K562 (cell line): ENCODE data around the gene MPHOSPH9. TPM values are rescaled to one million over a fixed set of nuclear protein-coding genes. Genes with fewer than 3 reads are reported as not detected.

Source experiments
- ATAC-seq: fragments of 200-7000 bp; cut with Tn5 transposase; 3 replicates; pipeline ENCODE4 v1.9.1; 2020; ENCODE audit warnings: moderate library complexity
- BruUV-seq: library from RNA; stranded (reverse); fragments of 400-500 nt; replicated peaks from 2 replicates; lab custom pipeline; 2021; lab: Mats Ljungman, UMichigan
- CTCF ChIA-PET: fragments of 300-600 bp; formaldehyde crosslinking; extraction: SDS; loops from one replicate; lab custom pipeline; 2021; ENCODE audit warnings: low intra/inter-chr PET ratio; lab: Yijun Ruan, JAX
- POLR2A ChIA-PET: fragments of 300-600, 350-650 bp; sonication (Branson Sonifier 250); formaldehyde crosslinking; extraction: SDS; loops from one replicate; lab custom pipeline; 2021; ENCODE audit warnings: antibody characterized with exemption, inconsistent platforms; lab: Yijun Ruan, JAX
- DNase-seq, 4 experiments: peaks; one replicate each; pipeline versions ENCODE4 v3.0.0 to v3.0.0-alpha.2; 2011 to 2018; ENCODE audit warnings: low spot score in 3 of 4, mixed read lengths in 3 of 4; ENCODE audit errors: extremely low read depth in 1 of 4
- FAIRE-seq: peaks from 2 replicates; lab custom pipeline; 2011; peaks lifted over from hg19 to GRCh38; lab: Jason Lieb, UNC
- H2AFZ ChIP-seq: 2 replicates; pipeline ENCODE4 v1.6.0; 2011; ENCODE audit warnings: low read depth, low read length, control low read depth, inconsistent platforms
- H3K27ac ChIP-seq: fragments of 200-600 bp; 3 replicates; pipeline ENCODE4 v1.8.0; 2011; ENCODE audit warnings: low read depth, mild to moderate bottlenecking, control low read depth, inconsistent platforms, low read length, moderate library complexity, mixed read lengths; ENCODE audit errors: extremely low read depth
- H3K27me3 ChIP-seq, 2 experiments: fragments of 300-600 bp in 1 of 2; 2 replicates in 1 of 2; 3 replicates in 1 of 2; pipeline versions ENCODE4 v1.6.0 to v1.8.0; 2011; ENCODE audit warnings: inconsistent platforms in 2 of 2, low read length in 2 of 2, mild to moderate bottlenecking in 1 of 2, mixed read lengths in 1 of 2, moderate library complexity in 1 of 2; ENCODE audit not compliant: control insufficient read depth in 2 of 2, insufficient read depth in 2 of 2
- H3K36me3 ChIP-seq: fragments of 300-600 bp; 3 replicates; pipeline ENCODE4 v1.8.0; 2011; ENCODE audit warnings: mild to moderate bottlenecking, low read length, inconsistent platforms; ENCODE audit not compliant: control insufficient read depth, insufficient read depth
- H3K4me1 ChIP-seq, 2 experiments: fragments of 200-600 bp in 1 of 2; replicated peaks in 1 of 2; 2 replicates in 1 of 2; 3 replicates in 1 of 2; pipeline versions ENCODE4 v1.5.1 to v1.8.0; 2011; ENCODE audit warnings: inconsistent platforms in 2 of 2, low read length in 2 of 2, mild to moderate bottlenecking in 1 of 2, mixed read lengths in 1 of 2, moderate library complexity in 1 of 2; ENCODE audit not compliant: control insufficient read depth in 2 of 2, insufficient read depth in 2 of 2
- H3K4me2 ChIP-seq: 2 replicates; pipeline ENCODE4 v1.6.1; 2011; ENCODE audit warnings: low read length, control low read depth, inconsistent platforms, mixed read lengths; ENCODE audit not compliant: insufficient read depth
- H3K4me3 ChIP-seq: fragments of 200-600 bp; sonication (generic), shearing (Covaris generic); 2 replicates; pipeline ENCODE4 v1.5.1; 2016; ENCODE audit warnings: control low read depth, inconsistent platforms
- H3K79me2 ChIP-seq: fragments of 200-600 bp; 3 replicates; pipeline ENCODE4 v1.8.0; 2011; ENCODE audit warnings: low read length, inconsistent platforms; ENCODE audit not compliant: control insufficient read depth, insufficient read depth
- H3K9ac ChIP-seq, 2 experiments: 2 replicates each; pipeline versions ENCODE4 v1.6.0 to v1.6.1; 2011; ENCODE audit warnings: low read depth in 2 of 2, low read length in 2 of 2, control low read depth in 1 of 2, inconsistent platforms in 1 of 2, mild to moderate bottlenecking in 1 of 2, mixed read lengths in 1 of 2; ENCODE audit not compliant: insufficient read depth in 1 of 2
- H3K9me1 ChIP-seq: one replicate; pipeline ENCODE4 v1.6.0; 2011; ENCODE audit warnings: inconsistent platforms, mild to moderate bottlenecking, low read length, moderate library complexity; ENCODE audit not compliant: control insufficient read depth, insufficient read depth
- H3K9me3 ChIP-seq: replicated peaks from 2 replicates; pipeline ENCODE4 v1.5.1; 2011; ENCODE audit warnings: low read depth, low read length, inconsistent platforms; ENCODE audit not compliant: control insufficient read depth, insufficient read depth
- H4K20me1 ChIP-seq: replicated peaks from 2 replicates; pipeline ENCODE4 v1.6.1; 2011; ENCODE audit warnings: low read length, inconsistent platforms, mixed read lengths; ENCODE audit not compliant: control insufficient read depth, insufficient read depth
- NCOA2 ChIP-seq, 2 experiments: fragments of 450-650 bp; IDR thresholded peaks; 2 replicates each; pipeline ENCODE4 v1.6.1; 2018; ENCODE audit warnings: mild to moderate bottlenecking in 2 of 2, moderate library complexity in 1 of 2; ENCODE audit not compliant: partially characterized antibody in 2 of 2
- ZKSCAN1 ChIP-seq: fragments of 150-350 bp; IDR thresholded peaks from 2 replicates; pipeline ENCODE4 v1.6.1; 2016; ENCODE audit warnings: low read depth, low read length
- ZKSCAN3 ChIP-seq: fragments of 250-450 bp; sonication (Bioruptor Pico); IDR thresholded peaks from 2 replicates; pipeline ENCODE4 v1.4.0; 2020
- ZNF146 ChIP-seq: IDR thresholded peaks from one replicate; pipeline ENCODE4 v1.6.1; 2018; ENCODE audit warnings: missing compliant biosample characterization; ENCODE audit not compliant: unreplicated experiment
- ZNF263 ChIP-seq: sonication (generic); formaldehyde crosslinking; IDR thresholded peaks from 2 replicates; pipeline ENCODE4 v1.8.0; 2022; ENCODE audit warnings: mild to moderate bottlenecking, missing genetic modification reagents, borderline replicate concordance
- WGBS: fragments of 100-300 bp; shearing (Covaris generic); methylation state at CpG from one replicate; pipeline ENCODE4 v1.1.6; 2016; ENCODE audit warnings: low coverage, mixed read lengths; ENCODE audit not compliant: insufficient coverage; ENCODE audit errors: missing lambda C conversion rate; 5-methylcytosine and 5-hydroxymethylcytosine counted together
- in situ Hi-C: fragments of 300-500 bp; cut with MboI; formaldehyde crosslinking; loops from 4 replicates; pipeline ENCODE4 v1.15.0; 2018; ENCODE audit warnings: inconsistent platforms, mixed read lengths
- intact Hi-C: fragments of 100-400 bp; cut with micrococcal nuclease; formaldehyde crosslinking; loops from 2 replicates; pipeline ENCODE4 v1.14.2; 2022
- polyA plus RNA-seq, 8 experiments: library from polyadenylated mRNA; depleted of rRNA in 4 of 8; stranded (reverse) in 5 of 8; unstranded in 3 of 8; fragments of >200 nt; fragmentation: Nextera tagmentation in 2 of 8; fragmentation: Illumina TruSeq in 1 of 8; extraction: Ambion mirVana in 2 of 8; extraction: Trizol in 1 of 8; gene quantifications; 2 replicates each; pipeline versions ENCODE4 v1.2.1 to v1.2.3, GENCODE V29; 2011 to 2014; ENCODE audit warnings: inconsistent platforms in 1 of 8, missing spikeins in 1 of 8
- total RNA-seq, 7 experiments: library from RNA; depleted of rRNA in 6 of 7; stranded (reverse); fragments of >200 nt in 6 of 7; fragmentation: Illumina TruSeq in 2 of 7; extraction: Trizol in 2 of 7; gene quantifications; 2 replicates each; pipeline versions ENCODE4 v1.2.1 to v1.2.3, GENCODE V29; 2011 to 2021; ENCODE audit warnings: low replicate concordance in 1 of 7

Gene MPHOSPH9
- total and polyA plus RNA-seq, 9 of the 15 experiments (the other 6 are each of a cell fraction or from before 2014, with no cell fraction given): 14.2 to 103 (median 54.5) TPM

GRCh38 chr12:123135688-123136087 is 97.3 kb downstream of the MPHOSPH9 start:
- Histone ChIP-seq H3K4me1 (peaks cover 4 to 8% of the 10 kb centered on the region in 2 experiments; a peak in 4 of 5 replicates), H3K9ac (no peak overlapping the region), H3K4me3 (no peak overlapping the region), H3K9me3 (no peaks in the 10 kb centered on the region), H3K9me1 (no peaks in the 10 kb centered on the region), H3K27ac (no peak overlapping the region), H3K27me3 (no peaks in the 10 kb centered on the region), H3K4me2 (no peak overlapping the region), H3K36me3 (no peaks in the 10 kb centered on the region), H2AFZ (no peak overlapping the region), H4K20me1 (0 out of 2 replicates have a peak, but pooled peaks cover 3% of the 10 kb centered on the region), H3K79me2 (peaks cover 2% of the 10 kb centered on the region; the same call in 1 of the 3 replicates)
- intact Hi-C loops: no loop called here
- DNase-seq (no peak), ATAC-seq (no peak), FAIRE-seq (no peak)
- no TSS peak for BruUV-seq
- ChIA-PET CTCF (no interaction called here), POLR2A (interaction anchor here (0.6 to 1.0 kb wide), 2 partner anchors 13 to 136 kb away, joined by 3 read pairs; no protein-coding TSS in a partner anchor)
- WGBS: 72% methylated on average over 7 of the region's 8 CpGs
- TF ChIP-seq ZNF263 (CRISPR knock-in tag) (no peak), NCOA2 (IDR thresholded peaks at IDR 0.05; ENCODE audit: partially characterized antibody in 2 of 2) (no peak), ZNF146 (CRISPR knock-in tag) (peak; percentile 26)
- in situ Hi-C loops: no loop called here

- intact Hi-C loops: no loop called here
- Histone ChIP-seq H3K4me2 (no peak overlapping the region), H3K79me2 (no peaks in the 10 kb centered on the region), H3K4me1 (peaks cover 0 to 4% of the 10 kb centered on the region in 2 experiments; a peak in 2 of 5 replicates), H3K36me3 (no peaks in the 10 kb centered on the region), H3K27me3 (no peaks in the 10 kb centered on the region), H3K9ac (no peak overlapping the region), H3K27ac (no peak overlapping the region), H3K9me1 (no peaks in the 10 kb centered on the region)
- in situ Hi-C loops: no loop called here
- no peak for FAIRE-seq
- no TSS peak for BruUV-seq
- ChIA-PET POLR2A (interaction anchor here (0.6 to 1.0 kb wide), 2 partner anchors 14 to 232 kb away, joined by 3 read pairs; no protein-coding TSS in a partner anchor), CTCF (no interaction called here)
- 75% methylated on average over 5 of the region's 6 CpGs for WGBS
- TF ChIP-seq ZKSCAN3 (peak; percentile 79), ZKSCAN1 (no peak)
- TF ChIP-seq, all 486 proteins: peak for 1
- Histone ChIP-seq H2AFZ (no peak overlapping the region), H4K20me1 (0 out of 2 replicates have a peak, but pooled peaks cover 3% of the 10 kb centered on the region), H3K4me3 (no peak overlapping the region), H3K9me3 (no peaks in the 10 kb centered on the region)
- ATAC-seq (no peak), DNase-seq (no peak)
Observed at GRCh38 chr12:123134826-123135225, 98.1 kb downstream of the MPHOSPH9 start.
